PFSK-1 (cell line): Measurements from ENCODE around the gene PPP3CA.

Experiments
- POLR2AphosphoS5 ChIP-seq: IDR thresholded peaks from 2 replicates; pipeline ENCODE4 v1.6.1; 2012; ENCODE audit warnings: low read depth, mild to moderate bottlenecking, control low read depth, low read length, moderate library complexity
- REST ChIP-seq, 2 experiments: IDR thresholded peaks; 2 replicates each; pipeline versions ENCODE4 v1.6.1 to v1.8.0; 2011 to 2012; ENCODE audit warnings: low read depth in 2 of 2, low read length in 2 of 2, control low read depth in 1 of 2, inconsistent platforms in 1 of 2, mild to moderate bottlenecking in 1 of 2, moderate library complexity in 1 of 2; ENCODE audit not compliant: insufficient read depth in 1 of 2

DNA sequence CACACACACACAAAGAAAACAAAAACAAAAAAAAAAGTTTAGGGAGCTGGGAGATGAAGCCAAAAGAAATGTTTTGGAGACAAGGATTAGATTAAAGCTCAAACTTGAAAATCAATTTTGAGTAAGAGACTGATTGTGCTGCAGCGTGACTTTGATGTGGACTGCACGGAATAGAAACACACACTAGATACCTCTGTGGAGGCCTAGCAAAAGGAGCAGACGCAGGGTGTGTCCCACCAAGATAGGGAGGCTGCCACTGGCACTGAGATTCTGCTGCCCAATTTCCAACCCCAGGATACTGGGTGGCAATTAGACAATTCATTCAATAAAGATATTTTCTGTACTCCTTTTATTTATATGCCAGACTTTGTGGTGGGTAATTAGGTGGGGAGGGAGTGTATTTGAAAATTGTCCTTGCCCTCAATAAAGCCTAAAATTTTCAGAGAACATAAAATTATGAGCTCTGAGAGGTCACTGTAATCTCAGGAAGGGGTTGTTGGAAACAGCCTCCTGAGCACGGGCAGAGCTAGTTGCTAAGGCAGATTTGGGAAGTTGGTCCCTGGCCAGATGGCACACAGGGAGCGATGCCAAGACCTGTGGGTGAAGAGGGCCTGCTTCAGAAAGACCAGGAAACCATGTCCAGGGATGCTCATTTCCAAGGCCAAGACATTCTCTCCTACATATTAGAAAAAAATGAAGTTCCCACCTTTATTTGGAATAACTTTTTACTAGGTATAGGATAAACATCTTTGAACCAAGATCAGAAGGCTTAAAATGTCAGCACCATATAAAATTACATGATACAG lies 1.9 kb upstream of the PPP3CA start:
- no peak for TF ChIP-seq POLR2AphosphoS5
- no peak for TF ChIP-seq REST (IDR thresholded peaks at IDR 0.05; ENCODE audit: insufficient read depth in 1 of 2, low read depth in 2 of 2, low read length in 2 of 2)
